GM23248 (cell line): ENCODE measurements around the gene LDLRAD4. TPM values are rescaled to one million over a fixed set of nuclear protein-coding genes. Genes with fewer than 3 reads are reported as not detected.

ENCODE experiments used
- DNase-seq: peaks from one replicate; pipeline ENCODE4 v3.0.0-alpha.2; 2015
- H2AFZ ChIP-seq: fragments of 200-600 bp; sonication (generic); 2 replicates; pipeline ENCODE4 v1.6.1; 2016; ENCODE audit warnings: antibody characterized with exemption
- H3F3A ChIP-seq: fragments of 200-600 bp; sonication (generic); 2 replicates; pipeline ENCODE4 v1.6.1; 2016; ENCODE audit warnings: mild to moderate bottlenecking, antibody characterized with exemption, mixed run types; ENCODE audit not compliant: insufficient read depth
- H3K27ac ChIP-seq: fragments of 200-600 bp; sonication (generic); 2 replicates; pipeline ENCODE4 v1.5.1; 2016; ENCODE audit warnings: mild to moderate bottlenecking
- H3K27me3 ChIP-seq: fragments of 200-600 bp; sonication (generic); replicated peaks from 2 replicates; pipeline ENCODE4 v1.6.1; 2016; ENCODE audit warnings: mild to moderate bottlenecking; ENCODE audit not compliant: insufficient read depth
- H3K36me3 ChIP-seq: fragments of 200-600 bp; sonication (generic); 2 replicates; pipeline ENCODE4 v1.6.1; 2016; ENCODE audit warnings: low read depth, mild to moderate bottlenecking
- H3K4me1 ChIP-seq: fragments of 200-600 bp; sonication (generic); 2 replicates; pipeline ENCODE4 v1.6.1; 2016; ENCODE audit warnings: mild to moderate bottlenecking; ENCODE audit not compliant: insufficient read depth
- H3K4me2 ChIP-seq: fragments of 200-600 bp; sonication (generic); one replicate; pipeline ENCODE4 v1.6.1; 2016; ENCODE audit warnings: mild to moderate bottlenecking; ENCODE audit not compliant: unreplicated experiment
- H3K4me3 ChIP-seq: fragments of 200-600 bp; sonication (generic); 2 replicates; pipeline ENCODE4 v1.5.1; 2016; ENCODE audit warnings: mild to moderate bottlenecking
- H3K79me2 ChIP-seq: fragments of 200-600 bp; sonication (generic); 2 replicates; pipeline ENCODE4 v1.6.1; 2016; ENCODE audit warnings: mild to moderate bottlenecking; ENCODE audit not compliant: insufficient read depth
- H3K9ac ChIP-seq: fragments of 200-600 bp; sonication (generic); 2 replicates; pipeline ENCODE4 v1.6.1; 2016; ENCODE audit warnings: mild to moderate bottlenecking
- H3K9me2 ChIP-seq: fragments of 200-600 bp; sonication (generic); 2 replicates; pipeline ENCODE4 v1.6.1; 2016; ENCODE audit warnings: mixed run types, mild to moderate bottlenecking, moderate library complexity; ENCODE audit not compliant: insufficient read depth
- H3K9me3 ChIP-seq: fragments of 200-600 bp; sonication (generic); one replicate; pipeline ENCODE4 v1.6.1; 2017; ENCODE audit warnings: low read depth
- H4K20me1 ChIP-seq: fragments of 200-600 bp; sonication (generic); 2 replicates; pipeline ENCODE4 v1.6.0; 2016; ENCODE audit not compliant: insufficient read depth
- EZH2 ChIP-seq: fragments of 200-600 bp; sonication (generic); IDR thresholded peaks from 2 replicates; pipeline ENCODE4 v1.6.1; 2018; ENCODE audit warnings: antibody characterized with exemption, mild to moderate bottlenecking; ENCODE audit not compliant: insufficient read depth, poor library complexity, severe bottlenecking
- EZH2phosphoT487 ChIP-seq: fragments of 200-600 bp; sonication (generic); IDR thresholded peaks from 2 replicates; pipeline ENCODE4 v1.6.1; 2018; ENCODE audit warnings: antibody characterized with exemption, moderate library complexity, mild to moderate bottlenecking, low read depth; ENCODE audit not compliant: insufficient read depth
- WGBS, 2 experiments: methylation state at CpG; one replicate each; pipeline ENCODE4 v1.1.6; 2015 to 2017; ENCODE audit warnings: low lambda C conversion rate in 2 of 2, low coverage in 1 of 2; ENCODE audit errors: missing lambda C conversion rate in 2 of 2; 5-methylcytosine and 5-hydroxymethylcytosine counted together
- in situ Hi-C: fragments of 300-500 bp; cut with MboI; formaldehyde crosslinking; loops from 2 replicates; pipeline ENCODE4 v1.15.0; 2020
- polyA plus RNA-seq: library from polyadenylated mRNA; unstranded; fragments of >200 nt; fragmentation: Nextera tagmentation; extraction: Ambion mirVana; gene quantifications from 2 replicates; pipeline ENCODE4 v1.2.1, GENCODE V29; 2016
- total RNA-seq: library from RNA; depleted of rRNA; stranded (reverse); fragments of >200 nt; shearing (Covaris generic); gene quantifications from 2 replicates; pipeline ENCODE4 v1.2.3, GENCODE V29; 2014

The LDLRAD4 gene
- total and polyA plus RNA-seq, 2 experiments from 2014 or later: not detected

DNA sequence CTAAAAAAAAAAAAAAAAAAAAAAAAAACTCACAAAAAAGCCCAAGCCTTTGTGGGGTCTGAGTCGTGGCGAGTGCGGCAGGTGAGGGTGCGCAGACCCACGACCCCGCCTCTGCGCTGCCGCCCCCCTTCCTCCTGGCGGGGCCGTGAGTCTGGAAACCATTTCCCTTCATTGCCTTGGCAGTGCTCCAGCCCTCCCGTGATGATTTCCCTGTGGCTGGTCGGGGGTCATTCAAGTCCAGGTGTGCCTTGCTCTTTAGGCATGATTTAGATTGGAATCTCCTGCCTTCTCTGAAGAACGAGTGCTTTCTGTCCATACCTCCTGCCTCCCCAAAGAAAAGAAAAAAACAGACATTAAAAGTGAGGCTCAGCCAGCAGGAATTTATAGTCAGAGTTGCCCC, 346.0 kb downstream of the LDLRAD4 start:
- Histone ChIP-seq H3K4me3 (no peak overlapping the region), H2AFZ (no peak overlapping the region), H4K20me1 (no peaks in the 10 kb centered on the region), H3K36me3 (no peaks in the 10 kb centered on the region), H3K9me2 (no peaks in the 10 kb centered on the region), H3K79me2 (no peaks in the 10 kb centered on the region), H3K9ac (no peak overlapping the region), H3K4me2 (no peak overlapping the region), H3F3A (no peaks in the 10 kb centered on the region), H3K27me3 (peaks cover 28% of the 10 kb centered on the region), H3K27ac (no peak overlapping the region), H3K9me3 (no peaks in the 10 kb centered on the region), H3K4me1 (no peaks in the 10 kb centered on the region)
- WGBS, 2 experiments: 28 to 34% methylated on average over 13 of the region's 13 CpGs
- in situ Hi-C loops: no loop called here
- no peak for DNase-seq
- TF ChIP-seq EZH2 (no peak), EZH2phosphoT487 (no peak)

DNA sequence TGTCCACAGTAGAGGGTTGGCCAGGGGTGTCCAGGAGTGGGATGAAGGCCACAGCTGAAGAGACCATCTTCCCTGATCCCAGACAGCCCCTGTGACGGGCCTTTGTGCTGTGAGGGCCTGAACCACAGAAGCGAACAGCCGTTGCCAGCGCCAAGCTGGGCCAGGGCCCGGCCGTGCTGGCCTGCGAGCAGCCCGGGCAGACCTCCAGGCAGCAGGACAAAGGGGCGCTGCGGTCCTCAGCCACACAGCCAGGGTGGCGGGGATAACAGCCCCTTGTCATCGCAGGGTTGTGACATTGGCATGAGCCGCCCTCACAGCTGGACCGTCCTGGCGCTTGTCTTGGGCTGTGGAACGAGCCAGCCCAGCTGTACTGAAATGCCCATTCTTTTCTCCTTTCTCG, 346.7 kb downstream of the LDLRAD4 start:
- Histone ChIP-seq H3K79me2 (no peaks in the 10 kb centered on the region), H3K4me1 (no peaks in the 10 kb centered on the region), H3K9me2 (no peaks in the 10 kb centered on the region), H3K36me3 (no peaks in the 10 kb centered on the region), H3F3A (no peaks in the 10 kb centered on the region), H3K9me3 (no peaks in the 10 kb centered on the region), H3K27me3 (peaks cover 28% of the 10 kb centered on the region), H3K27ac (no peak overlapping the region), H3K4me3 (no peak overlapping the region), H3K4me2 (no peak overlapping the region), H4K20me1 (no peaks in the 10 kb centered on the region), H3K9ac (no peak overlapping the region), H2AFZ (no peak overlapping the region)
- 42 to 45% methylated on average over 8 to 17 of the region's 17 CpGs for WGBS, 2 experiments
- no peak for TF ChIP-seq EZH2
- TF ChIP-seq EZH2phosphoT487: no peak
- DNase-seq: no peak
- in situ Hi-C loops: no loop called here

DNA sequence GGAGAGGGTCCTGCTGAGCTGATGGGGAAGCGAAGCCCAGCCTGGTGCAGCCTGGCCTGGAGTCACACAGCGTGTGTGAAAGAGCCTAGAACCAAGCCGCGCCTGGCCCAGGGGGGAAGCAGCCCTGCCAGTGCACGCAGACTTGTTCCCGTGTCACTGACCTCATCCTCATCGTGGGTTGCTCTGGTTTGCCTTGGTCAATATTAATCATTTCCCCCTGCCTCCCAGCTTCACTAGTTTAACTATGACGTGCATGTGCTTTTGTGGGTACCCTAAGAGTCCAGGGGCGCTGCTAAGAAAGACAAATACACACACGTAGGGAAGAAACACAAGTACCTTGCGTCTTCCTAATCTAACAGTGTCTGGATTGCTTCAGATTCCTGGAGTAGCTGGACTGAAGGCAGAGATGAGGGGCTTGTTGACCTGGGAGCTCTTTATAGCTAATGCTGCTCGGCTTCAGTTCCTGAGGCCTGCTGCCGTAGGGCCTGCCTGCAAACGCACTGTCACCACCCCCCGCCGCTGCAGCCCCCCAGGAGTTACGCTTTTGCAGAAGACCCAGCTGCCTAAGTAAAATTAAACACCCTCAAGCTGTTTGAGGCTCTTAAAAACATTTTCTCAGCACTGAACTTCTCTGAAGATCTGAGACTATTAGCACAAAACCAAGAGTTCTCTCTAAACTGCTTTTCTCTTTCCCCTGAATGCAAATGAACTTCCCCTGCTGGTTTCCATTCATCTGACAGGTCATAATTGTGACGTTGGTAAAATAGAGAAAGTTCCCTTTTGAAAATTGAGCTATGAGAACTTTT, 348.6 kb downstream of the LDLRAD4 start:
- Histone ChIP-seq H2AFZ (no peak overlapping the region), H3K27ac (no peak overlapping the region), H3F3A (no peaks in the 10 kb centered on the region), H3K9ac (no peak overlapping the region), H3K79me2 (no peaks in the 10 kb centered on the region), H3K9me2 (no peaks in the 10 kb centered on the region), H3K4me1 (no peaks in the 10 kb centered on the region), H3K4me3 (no peak overlapping the region), H3K36me3 (no peaks in the 10 kb centered on the region), H3K27me3 (peaks cover 19% of the 10 kb centered on the region), H3K4me2 (no peak overlapping the region), H3K9me3 (no peaks in the 10 kb centered on the region), H4K20me1 (no peaks in the 10 kb centered on the region)
- WGBS, 2 experiments: 21 to 26% methylated on average over 18 of the region's 18 CpGs
- TF ChIP-seq EZH2 (no peak), EZH2phosphoT487 (no peak)
- peak; percentile 19 for DNase-seq
- in situ Hi-C loops: no loop called here

DNA sequence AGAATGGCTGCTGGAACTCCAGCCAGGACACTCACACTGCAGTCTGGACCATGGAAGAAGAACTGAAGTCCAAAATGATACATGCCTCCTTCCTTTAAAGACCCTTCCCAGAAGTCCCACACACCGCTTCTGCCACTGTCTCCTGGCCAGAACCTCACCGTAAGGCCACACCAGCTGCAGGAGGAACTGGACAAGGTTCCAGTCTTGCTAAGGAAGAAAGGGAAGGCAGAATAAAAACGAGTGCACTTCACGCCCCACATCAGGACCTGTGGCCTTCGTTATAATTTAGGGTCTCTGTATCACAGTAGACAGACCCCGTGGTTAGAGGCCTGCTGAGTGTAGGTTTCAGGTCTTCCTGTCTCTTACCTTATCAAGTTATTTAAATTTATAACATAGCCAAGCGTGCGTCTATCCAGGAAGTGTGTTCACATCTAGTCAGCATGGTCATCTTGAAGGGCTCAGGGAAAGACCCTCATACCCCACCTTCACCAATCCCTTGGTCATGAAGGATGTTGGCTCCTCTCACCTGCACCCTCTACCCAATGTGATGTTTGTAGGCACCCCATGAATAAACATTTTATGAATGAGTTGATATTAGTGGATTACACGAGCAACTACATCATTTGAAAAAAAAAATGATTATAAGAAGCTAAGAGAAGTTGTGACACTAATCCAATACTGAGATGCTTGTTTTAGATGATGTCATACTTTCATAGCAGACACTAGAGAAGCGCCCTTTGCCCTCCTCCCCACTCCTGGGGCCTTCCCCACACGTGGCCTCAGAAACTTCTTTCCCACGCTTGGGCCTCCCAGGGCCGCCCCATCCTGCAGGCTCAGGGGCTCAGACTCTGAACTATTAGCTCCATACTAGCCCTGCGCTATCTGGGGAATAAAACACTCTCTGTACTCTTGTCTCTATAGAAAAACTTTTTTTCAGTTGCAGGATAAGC, 350.2 kb downstream of the LDLRAD4 start:
- Histone ChIP-seq H3K9me2 (no peaks in the 10 kb centered on the region), H3K4me1 (no peaks in the 10 kb centered on the region), H3K36me3 (no peaks in the 10 kb centered on the region), H4K20me1 (no peaks in the 10 kb centered on the region), H3K9me3 (no peaks in the 10 kb centered on the region), H3K9ac (no peak overlapping the region), H3K4me2 (no peak overlapping the region), H2AFZ (no peak overlapping the region), H3K27ac (no peak overlapping the region), H3F3A (no peaks in the 10 kb centered on the region), H3K79me2 (no peaks in the 10 kb centered on the region), H3K27me3 (peaks cover 12% of the 10 kb centered on the region), H3K4me3 (no peak overlapping the region)
- no peak for TF ChIP-seq EZH2
- TF ChIP-seq EZH2phosphoT487: no peak
- in situ Hi-C loops: no loop called here
- WGBS, 2 experiments: 69 to 76% methylated on average over 14 of the region's 14 CpGs
- DNase-seq: no peak
